ACHN (cell line): ENCODE data around the gene GNPDA2.

ENCODE experiments used
- DNase-seq: peaks from one replicate; pipeline ENCODE4 v3.0.0-alpha.2; 2015
- in situ Hi-C: cut with HindIII; loops from 2 replicates; pipeline ENCODE4 v1.10.0; 2017; ENCODE audit warnings: low sequenced_read_pairs, low pct_ligation_motif_present, low pct_unique_long_range_greater_than_20kb

Gene GNPDA2

GRCh38 chr4:44701037-44701436 lies 25.3 kb downstream of the GNPDA2 start:
- DNase-seq: no peak
- in situ Hi-C loops: no loop called here

- DNase-seq: no peak
- in situ Hi-C loops: no loop called here
Observed at GRCh38 chr4:44700427-44700826, 25.9 kb downstream of the GNPDA2 start.

DNA sequence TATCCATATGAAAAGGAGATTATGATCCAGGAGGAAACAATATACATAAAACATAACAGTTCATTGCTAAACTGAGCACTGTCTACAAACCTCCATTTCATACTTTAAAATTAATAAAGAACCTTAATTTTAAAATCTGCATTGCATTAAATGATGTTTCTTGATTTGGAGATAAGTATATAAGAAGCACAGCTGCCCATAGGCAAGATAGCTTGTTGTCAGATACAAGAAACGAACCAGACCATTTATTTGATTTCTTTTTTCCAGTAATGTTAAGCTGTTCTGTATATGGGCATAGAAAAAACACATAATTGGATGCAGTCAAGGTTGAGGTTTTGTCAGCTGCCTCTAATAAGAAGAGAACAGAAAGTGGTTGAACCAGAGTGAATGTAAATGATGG lies 41.7 kb downstream of the GNPDA2 start:
- in situ Hi-C loops: no loop called here

GRCh38 chr4:44679060-44679459 lies 47.3 kb downstream of the GNPDA2 start:
- DNase-seq: no peak
- in situ Hi-C loops: no loop called here

More for the DNA sequence above, 41.7 kb downstream of the GNPDA2 start:
- no peak for DNase-seq

DNA sequence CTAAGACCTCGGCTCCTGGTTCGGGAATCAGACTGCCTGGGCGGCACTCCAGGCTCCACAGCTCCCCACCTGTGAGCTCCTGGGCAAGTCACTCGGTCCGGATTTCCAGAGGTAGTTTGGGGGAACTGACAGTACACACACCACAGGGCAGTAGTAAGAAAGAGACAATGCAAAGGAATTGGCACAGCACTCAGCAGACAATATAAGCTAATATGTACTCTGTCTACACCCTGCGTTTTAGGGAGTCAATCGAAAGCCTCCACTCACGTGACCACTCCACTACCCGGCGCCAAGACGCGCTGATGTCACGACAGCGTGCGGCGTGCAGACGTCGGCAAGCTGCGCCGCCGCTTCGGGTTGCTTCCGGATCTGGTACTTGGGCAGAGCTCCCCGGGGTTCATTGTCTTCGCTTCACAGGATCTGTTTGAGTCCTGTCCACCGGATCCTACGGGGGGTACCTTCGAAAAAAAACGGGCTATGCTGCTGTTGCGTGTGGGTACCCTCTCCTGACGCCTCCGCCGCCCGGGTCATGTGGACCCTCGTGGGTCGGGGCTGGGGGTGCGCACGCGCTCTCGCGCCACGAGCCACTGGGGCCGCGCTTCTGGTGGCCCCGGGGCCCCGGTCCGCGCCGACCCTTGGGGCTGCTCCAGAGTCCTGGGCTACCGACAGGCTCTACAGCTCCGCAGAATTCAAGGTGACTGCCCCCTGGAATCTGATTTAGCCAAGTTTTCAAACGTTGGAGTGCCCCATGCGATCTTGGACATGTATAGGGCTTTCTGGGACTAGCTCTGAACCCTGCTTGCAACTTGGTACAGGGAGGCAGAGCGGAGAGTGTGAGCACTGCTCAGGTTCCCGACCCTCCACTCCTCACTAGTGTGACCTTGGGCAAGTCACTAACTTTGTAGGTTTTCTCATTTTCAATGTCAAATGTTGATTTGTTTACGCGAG lies 48.0 kb downstream of the GNPDA2 start, which contains the start of gene GUF1:
Gene GUF1, plus strand, starts transcription at position 327 of the 948 bp plus-strand sequence. Its CDS starts 203 bp downstream, at position 530.
- in situ Hi-C loops: no loop called here
- peak; percentile 85 for DNase-seq

DNA sequence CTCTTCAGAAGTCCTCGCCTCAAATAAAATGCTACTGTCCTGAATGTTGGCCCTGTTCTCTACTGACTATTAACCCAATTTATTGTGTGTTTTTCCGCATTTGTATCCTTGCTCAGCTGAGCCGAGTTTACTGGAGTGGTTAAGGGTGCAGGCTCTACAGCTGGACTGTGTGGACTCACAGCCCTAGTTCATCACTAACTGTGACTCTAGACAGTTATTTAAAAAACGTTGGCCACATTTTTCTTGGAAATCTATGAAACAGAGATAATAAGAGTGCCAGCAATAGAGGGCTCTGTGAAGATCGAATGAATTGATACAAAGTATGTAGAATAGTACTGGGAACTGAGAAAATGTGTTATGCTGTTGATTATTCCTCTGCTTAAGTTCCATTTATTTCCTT lies 51.0 kb downstream of the GNPDA2 start:
- DNase-seq: no peak
- in situ Hi-C loops: no loop called here

DNA sequence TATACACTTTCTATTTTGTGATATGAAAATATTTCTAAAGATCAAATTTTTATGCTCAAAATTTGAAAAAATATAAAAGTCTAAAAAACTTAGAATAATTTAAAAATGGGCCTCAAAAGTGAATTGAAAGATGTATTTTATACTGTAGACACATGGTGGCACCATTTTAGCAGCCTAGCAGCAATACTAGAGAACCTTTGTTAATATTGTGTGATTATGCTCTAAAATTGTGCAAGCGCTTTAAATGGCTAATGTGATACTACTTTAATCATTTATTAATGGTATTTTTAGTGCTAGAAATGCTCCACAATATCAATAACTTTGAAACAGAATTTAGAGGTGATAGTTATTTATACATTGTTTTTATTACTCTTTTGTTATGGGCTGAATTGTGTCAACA lies 51.9 kb downstream of the GNPDA2 start:
- in situ Hi-C loops: no loop called here
- no peak for DNase-seq

GRCh38 chr4:44671636-44672035 lies 54.7 kb downstream of the GNPDA2 start:
- DNase-seq: no peak
- in situ Hi-C loops: no loop called here

DNA sequence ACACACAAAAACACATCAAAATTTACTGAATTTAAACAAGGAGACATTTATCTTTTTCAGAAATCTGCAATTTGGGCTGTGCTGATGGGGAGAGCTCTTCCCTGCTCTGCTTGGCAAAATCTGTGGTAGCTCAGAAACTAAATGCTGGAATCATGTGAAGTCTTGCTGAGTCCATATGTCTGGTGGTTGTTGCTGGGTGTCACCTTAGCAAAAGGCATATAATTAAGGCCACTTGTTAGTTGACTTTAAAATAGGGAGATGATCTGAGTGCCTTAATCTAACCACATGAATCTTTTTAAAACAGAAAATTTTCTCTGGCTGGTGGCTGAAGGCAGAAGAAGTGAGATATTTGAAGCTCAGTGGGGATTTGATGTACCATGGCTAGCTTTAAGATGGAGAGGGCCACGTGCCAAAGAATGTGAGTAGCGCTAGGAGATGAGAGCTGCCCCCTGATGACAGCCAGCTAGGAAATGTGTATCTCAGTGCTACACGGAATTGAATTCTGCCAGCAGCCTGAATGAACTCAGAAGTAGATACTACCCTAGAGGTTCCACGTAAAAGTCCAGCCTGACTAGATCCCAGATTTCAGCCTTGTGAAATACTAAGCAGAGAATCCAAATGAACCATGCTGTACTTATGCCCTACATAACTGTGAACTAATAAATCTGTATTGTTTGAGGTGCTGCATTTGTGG lies 55.7 kb downstream of the GNPDA2 start:
- DNase-seq: no peak
- in situ Hi-C loops: no loop called here

DNA sequence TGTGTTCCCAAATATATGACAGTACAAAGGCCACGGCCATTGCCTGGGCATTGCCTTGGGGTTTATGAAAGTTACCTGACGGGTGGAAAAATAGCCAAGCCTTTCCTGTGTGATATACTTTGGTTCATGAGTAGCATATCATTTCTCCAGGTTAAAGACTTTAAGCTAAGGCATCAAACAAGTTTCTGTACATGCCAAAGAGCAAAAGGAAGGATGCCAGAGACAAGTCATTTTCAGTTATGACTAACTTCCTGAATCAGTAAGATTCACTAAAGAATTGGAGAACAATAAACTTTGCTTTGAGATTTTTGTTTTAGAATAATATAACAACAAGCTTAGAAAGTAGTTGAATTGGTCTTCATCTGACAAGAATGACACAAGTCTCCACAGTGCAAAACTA lies 57.8 kb downstream of the GNPDA2 start:
- in situ Hi-C loops: no loop called here
- no peak for DNase-seq

DNA sequence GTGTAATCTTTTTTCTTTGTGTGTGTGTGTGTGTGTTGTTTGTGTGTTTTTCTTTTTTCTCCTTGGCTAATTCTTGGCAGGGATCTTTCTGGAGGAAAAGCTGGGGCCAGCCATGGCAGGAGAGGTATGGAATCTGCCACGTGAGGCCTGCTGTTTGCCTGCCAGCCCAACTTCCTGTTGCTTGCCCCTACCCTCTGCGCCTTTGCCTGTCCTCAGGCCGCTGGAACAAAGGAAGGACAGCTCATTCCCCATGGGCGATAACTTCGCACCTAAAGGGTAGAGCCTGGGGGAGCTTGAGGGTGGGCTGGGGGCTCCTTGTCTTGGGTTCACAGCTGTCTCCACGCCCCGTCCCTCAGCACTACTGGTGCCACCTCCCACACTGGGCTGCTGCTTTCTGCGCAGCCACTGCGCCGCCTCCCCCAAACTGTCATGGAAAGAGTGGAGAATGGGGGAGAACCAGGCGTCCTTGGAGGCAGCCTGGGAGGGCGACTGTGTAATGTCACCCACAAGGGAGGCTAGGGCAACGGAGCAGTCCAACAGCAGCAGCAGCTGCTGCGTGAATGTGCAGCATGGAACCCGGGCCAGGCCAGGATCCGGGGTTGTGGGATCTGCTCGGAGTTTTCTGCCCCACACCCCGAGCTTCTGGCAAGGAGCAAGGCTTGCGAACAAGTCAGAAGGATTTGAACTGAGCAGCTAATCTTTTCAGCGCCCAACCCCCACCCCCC lies 62.7 kb downstream of the GNPDA2 start:
- in situ Hi-C loops: no loop called here
- no peak for DNase-seq

DNA sequence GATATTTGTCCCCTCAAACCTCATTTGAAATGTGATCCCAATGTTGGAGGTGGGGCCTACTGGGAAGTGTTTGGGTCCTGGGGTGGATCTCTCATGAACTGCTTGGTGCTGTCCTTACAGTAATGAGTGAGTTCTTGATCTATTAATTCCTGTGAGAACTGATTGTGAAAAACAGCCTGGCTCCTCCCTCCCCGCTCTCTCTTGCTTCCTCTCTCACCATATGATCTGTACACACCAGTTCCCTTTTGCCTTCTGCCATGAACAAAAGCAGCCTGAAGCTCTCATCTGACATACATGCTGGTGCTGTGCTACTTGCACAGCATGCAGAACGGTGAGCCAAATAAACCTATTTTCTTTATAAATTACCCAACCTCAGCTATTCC lies 63.7 kb downstream of the GNPDA2 start:
- DNase-seq: no peak

GRCh38 chr4:44661940-44662622 lies 64.3 kb downstream of the GNPDA2 start:
- no peak for DNase-seq
- in situ Hi-C loops: no loop called here

More for the DNA sequence above, 63.7 kb downstream of the GNPDA2 start:
- in situ Hi-C loops: no loop called here

GRCh38 chr4:44660396-44660795 lies 66.0 kb downstream of the GNPDA2 start:
- no peak for DNase-seq
- in situ Hi-C loops: no loop called here

GRCh38 chr4:44652002-44652401 lies 74.4 kb downstream of the GNPDA2 start:
- in situ Hi-C loops: no loop called here
- no peak for DNase-seq
